Left lung (tissue), 10 donors: ENCODE measurements around the gene GAP43. TPM values are rescaled to one million over a fixed set of nuclear protein-coding genes. Genes with fewer than 3 reads are reported as not detected.

Experiments
- ATAC-seq: fragments of 200-7000 bp; cut with Tn5 transposase; one replicate; pipeline ENCODE4 v1.9.1; 2020; ENCODE audit warnings: moderate library complexity
- DNase-seq, 4 donors: peaks; one replicate each; pipeline ENCODE4 v3.0.0-alpha.2; 2013 to 2020
- H3K27ac ChIP-seq, 2 donors: fragments of 200-600 bp; sonication (generic) in 1 of 2; one replicate each; pipeline versions ENCODE4 v1.5.0 to v1.8.0; 2020 to 2021
- H3K27me3 ChIP-seq, 2 donors: fragments of 200-600 bp; sonication (generic) in 1 of 2; one replicate each; pipeline versions ENCODE4 v1.5.0 to v1.8.0; 2020 to 2021
- H3K36me3 ChIP-seq, 2 donors: fragments of 200-600 bp; sonication (generic) in 1 of 2; one replicate each; pipeline versions ENCODE4 v1.5.0 to v1.8.0; 2020 to 2021
- H3K4me1 ChIP-seq, 2 donors: fragments of 200-600 bp; one replicate each; pipeline ENCODE4 v1.8.0; 2021
- H3K4me3 ChIP-seq, 2 donors: fragments of 200-600 bp; sonication (generic) in 1 of 2; one replicate each; pipeline versions ENCODE4 v1.5.0 to v1.8.0; 2020 to 2021; ENCODE audit warnings: mild to moderate bottlenecking in 1 of 2
- H3K9me3 ChIP-seq, 2 donors: fragments of 200-600 bp; sonication (generic) in 1 of 2; one replicate each; pipeline versions ENCODE4 v1.5.0 to v1.8.0; 2020 to 2021
- CTCF ChIP-seq, 2 donors: fragments of 200-600 bp; sonication (generic) in 1 of 2; IDR thresholded peaks; one replicate each; pipeline versions ENCODE4 v1.5.0 to v1.8.0; 2021; ENCODE audit warnings: antibody characterized with exemption in 2 of 2
- intact Hi-C, 2 donors: fragments of 100-400 bp; cut with DNase I; formaldehyde crosslinking; loops; one replicate each; pipeline versions ENCODE4 v1.11.2 to v1.14.2; 2022
- polyA plus RNA-seq, 6 donors: library from polyadenylated mRNA; unstranded; fragments of 120-200 nt; gene quantifications; one replicate each; pipeline ENCODE4 v1.2.1, GENCODE V29; 2013; ENCODE audit not compliant: insufficient read length in 6 of 6
- total RNA-seq, 2 donors: library from RNA; stranded (reverse); fragmentation: NEBNext Ultra II Directional; extraction: Animal tissue kit (Norgen Biotek cat#: 25700); gene quantifications; one replicate each; pipeline ENCODE4 v1.2.1, GENCODE V29; 2021
- donor health status: DM: no; HTN: yes; CAD: no.
- donor health status: DM: no; HTN: no; CAD: no.

GAP43 gene
- total and polyA plus RNA-seq, 8 donors = 0.29 to 0.54 (median 0.41) TPM; not detected in 1

- no peaks in the 10 kb centered on the region for H3K4me1 ChIP-seq
- H3K36me3 ChIP-seq = no peaks in the 10 kb centered on the region
- no peak overlapping the region for H3K27ac ChIP-seq
- H3K9me3 ChIP-seq = no peaks in the 10 kb centered on the region
- intact Hi-C loops = no loop called here
- H3K4me3 ChIP-seq = no peak overlapping the region
- H3K27me3 ChIP-seq = no peaks in the 10 kb centered on the region
- ATAC-seq = no peak
- no peak for TF ChIP-seq CTCF (IDR thresholded peaks at IDR 0.05)
- DNase-seq = no peak
Observed at GRCh38 chr3:115633467-115633866, 10.2 kb downstream of the GAP43 start.

- ATAC-seq (no peak), DNase-seq (no peak)
- intact Hi-C loops = no loop called here
- no peaks in the 10 kb centered on the region for H3K27me3 ChIP-seq
- H3K36me3 ChIP-seq = no peaks in the 10 kb centered on the region
- no peaks in the 10 kb centered on the region for H3K9me3 ChIP-seq
- H3K4me3 ChIP-seq = no peak overlapping the region
- no peaks in the 10 kb centered on the region for H3K4me1 ChIP-seq
- TF ChIP-seq CTCF (IDR thresholded peaks at IDR 0.05) = no peak
- no peak overlapping the region for H3K27ac ChIP-seq
Observed at GRCh38 chr3:115634052-115634451, 10.7 kb downstream of the GAP43 start.

DNA sequence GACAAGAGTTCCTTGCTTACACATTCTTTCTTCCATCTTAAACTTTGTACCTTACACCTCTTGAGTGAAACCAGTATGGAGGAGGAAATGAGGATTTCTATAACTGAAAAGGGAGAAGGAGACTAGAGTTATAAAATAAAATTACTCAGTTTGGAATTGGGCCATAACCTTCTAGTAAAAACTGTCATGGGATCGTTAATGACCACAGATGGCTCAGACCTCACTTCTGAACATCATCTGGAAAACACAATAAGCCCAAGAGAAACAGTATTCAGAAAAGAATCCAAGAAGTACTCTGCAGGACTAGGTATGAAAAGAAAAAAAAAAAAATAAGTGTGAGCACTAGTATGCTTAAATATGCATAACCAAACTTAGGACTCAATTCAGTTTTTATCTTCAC, 12.1 kb downstream of the GAP43 start:
- Histone ChIP-seq H3K27me3 (no peaks in the 10 kb centered on the region), H3K4me3 (no peak overlapping the region), H3K9me3 (no peaks in the 10 kb centered on the region), H3K27ac (no peak overlapping the region), H3K4me1 (no peaks in the 10 kb centered on the region), H3K36me3 (no peaks in the 10 kb centered on the region)
- ATAC-seq (no peak), DNase-seq (no peak)
- TF ChIP-seq CTCF (IDR thresholded peaks at IDR 0.05) = no peak
- intact Hi-C loops = no loop called here

- Histone ChIP-seq H3K27me3 (no peaks in the 10 kb centered on the region), H3K4me3 (no peak overlapping the region), H3K36me3 (no peaks in the 10 kb centered on the region), H3K4me1 (no peaks in the 10 kb centered on the region), H3K27ac (no peak overlapping the region), H3K9me3 (no peaks in the 10 kb centered on the region)
- no peak for TF ChIP-seq CTCF (IDR thresholded peaks at IDR 0.05)
- ATAC-seq = no peak
- DNase-seq = no peak
- intact Hi-C loops = no loop called here
Observed at GRCh38 chr3:115638241-115638640, 14.9 kb downstream of the GAP43 start.

- H3K9me3 ChIP-seq = no peaks in the 10 kb centered on the region
- no peak for DNase-seq
- no peaks in the 10 kb centered on the region for H3K4me1 ChIP-seq
- no peak for TF ChIP-seq CTCF (IDR thresholded peaks at IDR 0.05)
- intact Hi-C loops = no loop called here
- no peak overlapping the region for H3K4me3 ChIP-seq
- no peaks in the 10 kb centered on the region for H3K36me3 ChIP-seq
- no peaks in the 10 kb centered on the region for H3K27me3 ChIP-seq
- ATAC-seq = no peak
- no peak overlapping the region for H3K27ac ChIP-seq
Observed at GRCh38 chr3:115638991-115639390, 15.7 kb downstream of the GAP43 start.
